ENCODE measurements around the gene CTAG1A. TPM values are rescaled to one million over a fixed set of nuclear protein-coding genes. Genes with fewer than 3 reads are reported as not detected.

Gene CTAG1A
- total and polyA plus RNA-seq, 2 donors (not counting 1 experiment from before 2014, with no cell fraction given): not detected

- intact Hi-C loops (cut with micrococcal nuclease): no loop called here
- Mint-ChIP-seq H3K4me1 (no peaks in the 10 kb centered on the region), H3K27me3 (no peaks in the 10 kb centered on the region), H3K27ac (no peak overlapping the region), H3K9me3 (ENCODE audit: insufficient read depth) (no peaks in the 10 kb centered on the region), H3K4me3 (no peak overlapping the region)
- 89% methylated on average over 10 of the region's 13 CpGs for WGBS (ENCODE audit: insufficient coverage)
- ChIA-PET POLR2A (no interaction called here), CTCF (interaction anchor here (0.6 to 0.9 kb wide), 2 partner anchors 236 to 1608 kb away, joined by 3 read pairs; no protein-coding TSS in a partner anchor)
- no peak overlapping the region for H2AFZ ChIP-seq (ENCODE audit: insufficient read depth, low read depth, low read length, poor library complexity, severe bottlenecking)
- H3K27me3 ChIP-seq (replicated peaks in 1 of 4; ENCODE audit: control extremely low read depth in 1 of 4, control insufficient read depth in 3 of 4, insufficient read depth in 4 of 4, low read length in 3 of 4): no peaks in the 10 kb centered on the region
- no peaks in the 10 kb centered on the region for H3K9me3 ChIP-seq (ENCODE audit: control extremely low read depth in 1 of 3, control insufficient read depth in 2 of 3, insufficient read depth in 1 of 3, low read length in 2 of 3)
- TF ChIP-seq CTCF (IDR thresholded peaks at IDR 0.05): no peak
- TF ChIP-seq EZH2 (IDR thresholded peaks at IDR 0.05; ENCODE audit: borderline replicate concordance, insufficient read depth, low read depth, low read length, poor library complexity, severe bottlenecking): no peak
- H4K20me1 ChIP-seq (ENCODE audit: control insufficient read depth, insufficient read depth, low read length, poor library complexity, severe bottlenecking): no peaks in the 10 kb centered on the region
- H3K4me3 ChIP-seq (ENCODE audit: control extremely low read depth in 1 of 5, extremely low read depth in 1 of 5, insufficient read depth in 1 of 5, low read depth in 2 of 5, low read length in 4 of 5): no peak overlapping the region
- H3K9ac ChIP-seq (ENCODE audit: low read length): no peak overlapping the region
- no peak overlapping the region for H3K4me2 ChIP-seq (replicated peaks; ENCODE audit: low read depth, low read length, poor library complexity, severe bottlenecking)
- H3K36me3 ChIP-seq (replicated peaks in 1 of 2; ENCODE audit: control extremely low read depth in 1 of 2, control insufficient read depth in 1 of 2, extremely low read depth in 1 of 2, insufficient read depth in 2 of 2, low read length in 1 of 2): no peaks in the 10 kb centered on the region
- ATAC-seq (ENCODE audit: low read depth): no peak
- H3K79me2 ChIP-seq (ENCODE audit: control insufficient read depth, insufficient read depth, low read length): no peaks in the 10 kb centered on the region
- no peak overlapping the region for H3K27ac ChIP-seq (ENCODE audit: low read length in 2 of 2)
- no peaks in the 10 kb centered on the region for H3K4me1 ChIP-seq (ENCODE audit: control insufficient read depth in 2 of 2, insufficient read depth in 2 of 2, low read length in 2 of 2)
- no peak for DNase-seq
Observed at GRCh38 chrX:154603438-154604430, 18.8 kb downstream of the CTAG1A start.

GRCh38 chrX:154605566-154605965, 20.6 kb downstream of the CTAG1A start:
- no peak for DNase-seq
- no peaks in the 10 kb centered on the region for H3K4me1 Mint-ChIP-seq
- H3K4me3 ChIP-seq (ENCODE audit: control extremely low read depth in 1 of 5, extremely low read depth in 1 of 5, insufficient read depth in 1 of 5, low read depth in 2 of 5, low read length in 4 of 5): no peak overlapping the region
- H3K27me3 Mint-ChIP-seq: no peaks in the 10 kb centered on the region
- no peaks in the 10 kb centered on the region for H3K9me3 Mint-ChIP-seq (ENCODE audit: insufficient read depth)
- ChIA-PET CTCF (no interaction called here), POLR2A (no interaction called here)
- no peak overlapping the region for H2AFZ ChIP-seq (ENCODE audit: insufficient read depth, low read depth, low read length, poor library complexity, severe bottlenecking)
- H3K27me3 ChIP-seq (replicated peaks in 1 of 4; ENCODE audit: control extremely low read depth in 1 of 4, control insufficient read depth in 3 of 4, insufficient read depth in 4 of 4, low read length in 3 of 4): no peaks in the 10 kb centered on the region
- H3K4me1 ChIP-seq (ENCODE audit: control insufficient read depth in 2 of 2, insufficient read depth in 2 of 2, low read length in 2 of 2): no peaks in the 10 kb centered on the region
- no CpG with 5 or more reads among the region's 6 CpGs for WGBS (ENCODE audit: insufficient coverage)
- no peaks in the 10 kb centered on the region for H3K36me3 ChIP-seq (replicated peaks in 1 of 2; ENCODE audit: control extremely low read depth in 1 of 2, control insufficient read depth in 1 of 2, extremely low read depth in 1 of 2, insufficient read depth in 2 of 2, low read length in 1 of 2)
- no peaks in the 10 kb centered on the region for H4K20me1 ChIP-seq (ENCODE audit: control insufficient read depth, insufficient read depth, low read length, poor library complexity, severe bottlenecking)
- intact Hi-C loops (cut with micrococcal nuclease): no loop called here
- H3K79me2 ChIP-seq (ENCODE audit: control insufficient read depth, insufficient read depth, low read length): no peaks in the 10 kb centered on the region
- no peak overlapping the region for H3K27ac Mint-ChIP-seq
- H3K9me3 ChIP-seq (ENCODE audit: control extremely low read depth in 1 of 3, control insufficient read depth in 2 of 3, insufficient read depth in 1 of 3, low read length in 2 of 3): no peaks in the 10 kb centered on the region
- no peak overlapping the region for H3K4me3 Mint-ChIP-seq
- TF ChIP-seq EZH2 (IDR thresholded peaks at IDR 0.05; ENCODE audit: borderline replicate concordance, insufficient read depth, low read depth, low read length, poor library complexity, severe bottlenecking) (no peak), CTCF (IDR thresholded peaks at IDR 0.05) (no peak)
- H3K9ac ChIP-seq (ENCODE audit: low read length): no peak overlapping the region
- ATAC-seq (ENCODE audit: low read depth): no peak
- H3K4me2 ChIP-seq (replicated peaks; ENCODE audit: low read depth, low read length, poor library complexity, severe bottlenecking): no peak overlapping the region
- H3K27ac ChIP-seq (ENCODE audit: low read length in 2 of 2): no peak overlapping the region

Data from B cell (primary cell).